ENCODE data around the gene GASK1A. TPM values are rescaled to one million over a fixed set of nuclear protein-coding genes. Genes with fewer than 3 reads are reported as not detected.
A peak's percentile ranks its signal among the peaks of the same experiment; 100 is the strongest.

Gene GASK1A
- total RNA-seq, 2 donors from 2014 or later: 4.0 to 5.3 TPM

GRCh38 chr3:43048470-43048869 lies 69.4 kb downstream of the GASK1A start:
- no peak overlapping the region for H3K4me3 ChIP-seq (ENCODE audit: low read length)
- peaks cover 79% of the 10 kb centered on the region for H3K9me3 ChIP-seq (ENCODE audit: control insufficient read depth, low read length)
- H3K4me1 ChIP-seq (ENCODE audit: control insufficient read depth, insufficient read depth, low read length): no peaks in the 10 kb centered on the region
- no peak overlapping the region for H3K9ac ChIP-seq (ENCODE audit: extremely low read depth, low read length, poor library complexity, severe bottlenecking)
- peaks cover 83% of the 10 kb centered on the region for H3K9me3 Mint-ChIP-seq
- H3K4me3 Mint-ChIP-seq: no peak overlapping the region
- no peak for TF ChIP-seq CTCF (conservative IDR thresholded peaks at IDR 0.05)
- no peak overlapping the region for H3K27ac ChIP-seq (ENCODE audit: low read depth, low read length)
- H3K27me3 Mint-ChIP-seq (ENCODE audit: insufficient read depth): peaks cover 39% of the 10 kb centered on the region
- no peaks in the 10 kb centered on the region for H3K27me3 ChIP-seq (ENCODE audit: control insufficient read depth, insufficient read depth, low read length, poor library complexity, severe bottlenecking)
- H3K36me3 Mint-ChIP-seq (ENCODE audit: low read depth): peaks cover 12% of the 10 kb centered on the region
- DNase-seq: peak; percentile 8
- no peaks in the 10 kb centered on the region for H3K4me1 Mint-ChIP-seq
- no peaks in the 10 kb centered on the region for H3K36me3 ChIP-seq (ENCODE audit: control insufficient read depth, insufficient read depth, low read length)
- no peak overlapping the region for H3K27ac Mint-ChIP-seq

DNA sequence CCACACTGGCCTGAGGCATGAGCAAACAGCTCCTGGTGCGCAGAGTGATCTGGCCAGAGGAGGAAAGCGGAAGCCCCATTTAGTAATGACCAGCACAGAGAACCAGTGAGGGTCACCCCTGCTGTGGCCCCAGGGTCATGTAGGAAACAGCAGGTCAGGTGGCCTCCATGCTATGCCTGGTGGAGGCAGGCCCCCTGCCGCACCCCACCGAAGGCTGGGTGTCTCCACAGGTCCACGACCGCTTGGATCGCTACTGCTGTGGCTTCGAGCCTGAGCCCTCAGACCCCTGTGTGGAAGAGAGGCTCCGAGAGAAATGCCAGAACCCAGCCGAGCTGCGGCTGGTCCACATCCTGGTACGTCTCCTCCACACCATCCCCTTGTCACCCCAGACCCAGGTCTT lies 74.2 kb downstream of the GASK1A start:
- peaks cover 36% of the 10 kb centered on the region for H3K9me3 ChIP-seq (ENCODE audit: control insufficient read depth, low read length)
- H3K9me3 Mint-ChIP-seq: peaks cover 37% of the 10 kb centered on the region
- peaks cover 36% of the 10 kb centered on the region for H3K27me3 Mint-ChIP-seq (ENCODE audit: insufficient read depth)
- peaks cover 2% of the 10 kb centered on the region for H3K36me3 Mint-ChIP-seq (ENCODE audit: low read depth)
- no peak overlapping the region for H3K9ac ChIP-seq (ENCODE audit: extremely low read depth, low read length, poor library complexity, severe bottlenecking)
- no peak overlapping the region for H3K4me3 Mint-ChIP-seq
- DNase-seq: peak; percentile 34
- WGBS, 2 experiments (ENCODE audit: insufficient coverage in 1 of 2, insufficient read length in 1 of 2): 95% methylated on average over 12 of the region's 12 CpGs; no CpG with 5 or more reads in 1 of the 2 experiments
- no peak overlapping the region for H3K27ac ChIP-seq (ENCODE audit: low read depth, low read length)
- TF ChIP-seq CTCF (conservative IDR thresholded peaks at IDR 0.05): no peak
- H3K27me3 ChIP-seq (ENCODE audit: control insufficient read depth, insufficient read depth, low read length, poor library complexity, severe bottlenecking): no peaks in the 10 kb centered on the region
- H3K4me3 ChIP-seq (ENCODE audit: low read length): no peak overlapping the region
- H3K4me1 Mint-ChIP-seq: peaks cover 16% of the 10 kb centered on the region
- no peak overlapping the region for H3K27ac Mint-ChIP-seq
- peaks cover 14% of the 10 kb centered on the region for H3K4me1 ChIP-seq (ENCODE audit: control insufficient read depth, insufficient read depth, low read length)
- H3K36me3 ChIP-seq (ENCODE audit: control insufficient read depth, insufficient read depth, low read length): no peaks in the 10 kb centered on the region

DNA sequence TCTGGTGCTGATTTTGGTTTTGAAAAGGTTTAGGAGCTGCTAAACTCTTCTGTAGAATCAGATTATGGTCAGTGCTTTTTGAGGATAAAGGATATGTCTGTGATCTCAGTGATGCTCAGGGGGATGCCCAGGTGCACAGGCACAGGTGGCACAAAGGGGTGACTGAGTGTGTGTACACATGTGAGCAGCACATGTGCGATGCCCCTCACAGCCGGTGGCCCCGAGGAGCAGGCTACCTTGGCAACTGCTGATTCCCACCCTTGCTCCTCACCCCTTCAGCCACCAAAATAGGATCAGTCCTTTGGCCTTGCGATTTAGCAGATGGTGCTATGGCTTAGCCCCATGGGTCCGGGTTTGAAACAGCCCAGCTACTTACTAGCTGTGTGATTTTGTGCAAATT lies 75.6 kb downstream of the GASK1A start:
- WGBS, 2 experiments (ENCODE audit: insufficient coverage in 1 of 2, insufficient read length in 1 of 2): 89 to 100% methylated on average over 1 to 5 of the region's 5 CpGs
- H3K27ac Mint-ChIP-seq: peak overlapping the region; percentile 15
- H3K4me3 Mint-ChIP-seq: no peak overlapping the region
- Histone ChIP-seq H3K4me3 (ENCODE audit: low read length) (no peak overlapping the region), H3K9ac (ENCODE audit: extremely low read depth, low read length, poor library complexity, severe bottlenecking) (no peak overlapping the region), H3K9me3 (ENCODE audit: control insufficient read depth, low read length) (peaks cover 24% of the 10 kb centered on the region), H3K27me3 (ENCODE audit: control insufficient read depth, insufficient read depth, low read length, poor library complexity, severe bottlenecking) (no peaks in the 10 kb centered on the region), H3K27ac (ENCODE audit: low read depth, low read length) (no peak overlapping the region), H3K36me3 (ENCODE audit: control insufficient read depth, insufficient read depth, low read length) (no peaks in the 10 kb centered on the region), H3K4me1 (ENCODE audit: control insufficient read depth, insufficient read depth, low read length) (peaks cover 14% of the 10 kb centered on the region)
- peaks cover 16% of the 10 kb centered on the region for H3K4me1 Mint-ChIP-seq
- peaks cover 2% of the 10 kb centered on the region for H3K36me3 Mint-ChIP-seq (ENCODE audit: low read depth)
- TF ChIP-seq CTCF (conservative IDR thresholded peaks at IDR 0.05): no peak
- H3K9me3 Mint-ChIP-seq: peaks cover 26% of the 10 kb centered on the region
- H3K27me3 Mint-ChIP-seq (ENCODE audit: insufficient read depth): peaks cover 32% of the 10 kb centered on the region
- DNase-seq: peak; percentile 48

Data from endodermal cell (in vitro differentiated cells).